ENCODE data around the gene GASK1A. TPM values are rescaled to one million over a fixed set of nuclear protein-coding genes. Genes with fewer than 3 reads are reported as not detected.

GASK1A gene
- total RNA-seq, 1 donor from 2014 or later = 5.9 TPM

DNA sequence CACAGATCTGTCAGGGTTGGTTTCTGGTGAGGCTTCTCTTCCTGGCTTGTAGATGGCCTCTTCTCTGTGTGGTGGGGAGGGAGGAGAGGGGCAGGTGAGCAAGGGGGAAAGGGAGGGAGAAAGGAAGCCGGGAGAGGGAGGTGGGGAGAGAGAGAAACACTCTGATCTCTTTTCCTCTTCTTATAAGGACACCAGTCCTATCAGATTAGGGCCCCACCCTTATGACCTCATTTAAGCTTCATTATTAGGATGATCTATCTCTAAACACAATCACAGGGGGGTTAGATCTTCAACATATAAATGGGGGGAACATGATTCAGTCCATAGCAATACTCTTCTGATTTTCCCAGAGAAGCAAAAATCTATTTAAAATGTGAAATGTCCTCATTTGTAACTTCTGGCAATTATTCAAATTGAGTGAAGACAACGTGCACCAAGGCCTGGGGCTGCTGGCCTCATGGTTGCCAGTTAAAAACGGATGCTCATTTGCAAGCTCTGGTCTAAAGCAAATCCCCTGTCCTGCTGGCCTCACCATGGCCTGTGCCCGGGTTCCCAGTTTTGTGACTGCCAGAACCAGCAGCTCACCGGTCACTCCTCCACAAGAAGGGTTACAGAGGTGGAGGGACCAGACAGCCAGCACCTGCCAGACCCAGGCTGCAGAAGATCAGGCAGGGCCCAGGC, 118.4 kb downstream of the GASK1A start:
- ATAC-seq (no peak), DNase-seq (no peak)
- H3K27me3 ChIP-seq (ENCODE audit: low read depth) = no peaks in the 10 kb centered on the region
- intact Hi-C loops (cut with DNase I) = no loop called here
- H3K27ac ChIP-seq = no peak overlapping the region
- no peaks in the 10 kb centered on the region for H3K9me3 ChIP-seq
- H3K4me3 ChIP-seq = no peak overlapping the region
- H3K36me3 ChIP-seq = no peaks in the 10 kb centered on the region
- TF ChIP-seq CTCF (IDR thresholded peaks at IDR 0.05) = no peak
- no peaks in the 10 kb centered on the region for H3K4me1 ChIP-seq

DNA sequence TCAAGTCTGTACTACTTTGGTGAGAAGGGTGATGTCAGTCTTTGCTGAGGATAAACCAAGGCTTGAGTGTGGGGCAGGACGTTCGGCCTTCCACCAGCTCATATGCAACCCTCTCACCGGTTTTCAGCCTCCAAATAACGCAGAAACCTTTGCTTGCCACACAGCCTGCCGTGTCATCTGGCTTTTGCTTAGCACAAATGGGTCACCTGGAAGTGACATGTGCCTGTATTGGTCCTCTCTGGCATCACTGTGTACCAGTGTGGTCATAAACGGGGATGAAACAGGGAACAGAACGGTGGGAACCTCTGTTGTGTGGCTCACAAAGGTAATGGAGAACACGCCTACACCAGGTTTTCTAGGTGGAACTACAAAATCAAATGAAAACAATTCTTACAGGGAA, 119.7 kb downstream of the GASK1A start:
- no peak for TF ChIP-seq CTCF (IDR thresholded peaks at IDR 0.05)
- no peak for ATAC-seq
- Histone ChIP-seq H3K9me3 (no peaks in the 10 kb centered on the region), H3K4me1 (peaks cover 5% of the 10 kb centered on the region), H3K27me3 (ENCODE audit: low read depth) (no peaks in the 10 kb centered on the region), H3K36me3 (no peaks in the 10 kb centered on the region), H3K27ac (no peak overlapping the region), H3K4me3 (no peak overlapping the region)
- DNase-seq = no peak
- intact Hi-C loops (cut with DNase I) = no loop called here

GRCh38 chr3:43102773-43103480, 123.8 kb downstream of the GASK1A start:
- Histone ChIP-seq H3K27me3 (ENCODE audit: low read depth) (no peaks in the 10 kb centered on the region), H3K27ac (no peak overlapping the region), H3K36me3 (no peaks in the 10 kb centered on the region), H3K9me3 (no peaks in the 10 kb centered on the region), H3K4me3 (no peak overlapping the region), H3K4me1 (peaks cover 22% of the 10 kb centered on the region)
- no peak for ATAC-seq
- intact Hi-C loops (cut with DNase I) = no loop called here
- no peak for TF ChIP-seq CTCF (IDR thresholded peaks at IDR 0.05)
- DNase-seq = no peak

- no peaks in the 10 kb centered on the region for H3K27me3 ChIP-seq (ENCODE audit: low read depth)
- no peak for TF ChIP-seq CTCF (IDR thresholded peaks at IDR 0.05)
- H3K9me3 ChIP-seq = no peaks in the 10 kb centered on the region
- intact Hi-C loops (cut with DNase I) = no loop called here
- H3K27ac ChIP-seq = no peak overlapping the region
- ATAC-seq (no peak), DNase-seq (no peak)
- peaks cover 22% of the 10 kb centered on the region for H3K4me1 ChIP-seq
- no peaks in the 10 kb centered on the region for H3K36me3 ChIP-seq
- H3K4me3 ChIP-seq = no peak overlapping the region
Measured at GRCh38 chr3:43104039-43104438, 124.9 kb downstream of the GASK1A start.

DNA sequence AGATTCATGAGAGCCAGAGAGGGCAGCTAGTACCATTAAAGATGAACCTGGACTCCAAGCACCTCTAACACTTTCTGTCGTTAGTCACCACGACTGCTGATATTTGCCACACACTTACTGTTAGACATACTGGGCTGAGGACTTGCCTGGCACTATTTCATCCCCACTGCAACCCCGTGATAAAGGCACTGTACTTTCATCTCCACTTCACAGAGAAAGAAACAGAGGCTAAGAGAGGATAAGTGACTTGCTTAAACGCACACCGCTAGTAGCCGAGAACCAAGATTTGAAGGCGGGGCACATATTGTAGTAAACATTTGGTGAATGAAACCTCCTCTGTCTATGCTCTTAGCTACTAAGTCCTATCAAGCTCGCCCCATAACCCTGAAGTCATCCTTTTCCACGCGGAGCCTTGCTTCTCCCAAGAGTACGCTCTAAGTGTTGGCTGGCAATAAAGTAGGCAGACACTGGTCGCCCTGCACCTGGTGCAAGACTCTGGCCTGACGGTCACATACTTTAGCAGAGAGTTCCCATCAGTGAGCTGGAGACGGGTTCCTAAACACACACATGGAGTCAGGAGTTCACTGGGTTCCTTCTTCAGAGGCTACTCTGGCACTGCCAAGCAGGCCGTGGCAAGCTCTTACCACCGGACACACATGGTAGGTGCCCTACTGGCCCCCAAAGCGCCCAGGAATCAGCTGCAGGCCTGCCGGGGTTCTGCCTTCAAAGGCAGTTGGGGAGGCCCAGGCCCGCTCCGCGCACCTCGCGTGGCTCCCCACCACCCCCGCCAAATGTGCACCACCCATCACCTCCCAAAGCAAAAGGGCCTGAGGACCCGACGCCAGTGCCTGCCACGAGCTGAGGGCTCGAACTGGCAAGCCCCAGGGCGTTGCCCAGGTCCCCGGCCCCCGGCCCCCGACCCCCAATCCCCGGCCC, 125.8 kb downstream of the GASK1A start:
- H3K4me3 ChIP-seq = peak overlapping the region; percentile 81
- no peaks in the 10 kb centered on the region for H3K9me3 ChIP-seq
- H3K36me3 ChIP-seq = no peaks in the 10 kb centered on the region
- ATAC-seq (peak; percentile 25 to 42), DNase-seq (no peak)
- H3K27ac ChIP-seq = peak overlapping the region; percentile 67
- no peak for TF ChIP-seq CTCF (IDR thresholded peaks at IDR 0.05)
- no peaks in the 10 kb centered on the region for H3K27me3 ChIP-seq (ENCODE audit: low read depth)
- intact Hi-C loops (cut with DNase I) = no loop called here
- H3K4me1 ChIP-seq = peaks cover 22% of the 10 kb centered on the region

All from lower lobe of right lung (tissue), 2 donors.